Peyer's patch (tissue), 4 donors: Measurements from ENCODE around the gene PTCRA. TPM values are rescaled to one million over a fixed set of nuclear protein-coding genes. Genes with fewer than 3 reads are reported as not detected.
A peak's percentile ranks its signal among the peaks of the same experiment; 100 is the strongest.
"Not testable (repeated sequence)": the region's sequence is repeated elsewhere in the genome, so short reads cannot be mapped to it uniquely, and the experiment has no call there.

Experiments
- DNase-seq, 3 donors: peaks; one replicate each; pipeline ENCODE4 v3.0.0-alpha.2; 2017 to 2019
- H3K27ac ChIP-seq, 4 donors: fragments of 200-600 bp; sonication (generic); one replicate each; pipeline ENCODE4 v1.5.1; 2016 to 2019
- H3K27me3 ChIP-seq, 2 donors: fragments of 200-600 bp; sonication (generic); one replicate each; pipeline ENCODE4 v1.5.1; 2019
- H3K36me3 ChIP-seq, 3 donors: fragments of 200-600 bp; sonication (generic); one replicate each; pipeline ENCODE4 v1.5.1; 2016 to 2019
- H3K4me1 ChIP-seq, 4 donors: fragments of 200-600 bp; sonication (generic); one replicate each; pipeline ENCODE4 v1.5.1; 2016 to 2019
- H3K4me3 ChIP-seq, 4 donors: fragments of 200-600 bp; sonication (generic); 1 replicate in 3 of 4; 2 replicates in 1 of 4; pipeline ENCODE4 v1.5.1; 2016 to 2019; ENCODE audit warnings: mild to moderate bottlenecking in 1 of 4
- H3K9me3 ChIP-seq, 4 donors: fragments of 200-600 bp; sonication (generic); one replicate each; pipeline ENCODE4 v1.5.1; 2016 to 2019; ENCODE audit warnings: mild to moderate bottlenecking in 1 of 4
- POLR2A ChIP-seq, 2 donors: fragments of 450-650 bp; IDR thresholded peaks; one replicate each; pipeline ENCODE4 v1.5.1; 2017; ENCODE audit warnings: antibody characterized with exemption in 2 of 2, mild to moderate bottlenecking in 2 of 2, moderate library complexity in 2 of 2
- total RNA-seq, 4 donors: library from RNA; depleted of rRNA; stranded (reverse); fragments of >200 nt; gene quantifications; one replicate each; pipeline ENCODE4 v1.1.0, GENCODE V29; 2016
- TF ChIP-seq, protein P1 (sequence below), 6 experiments: fragments of 450-650 bp in 4 of 6; fragments of 200-600 bp in 2 of 6; sonication (generic) in 1 of 6; IDR thresholded peaks; one replicate each; pipeline ENCODE4 v1.5.1; 2017 to 2019; ENCODE audit warnings: antibody characterized with exemption in 6 of 6, mild to moderate bottlenecking in 3 of 6, moderate library complexity in 1 of 6

PTCRA gene
- total RNA-seq, 4 donors from 2014 or later = not detected

DNA sequence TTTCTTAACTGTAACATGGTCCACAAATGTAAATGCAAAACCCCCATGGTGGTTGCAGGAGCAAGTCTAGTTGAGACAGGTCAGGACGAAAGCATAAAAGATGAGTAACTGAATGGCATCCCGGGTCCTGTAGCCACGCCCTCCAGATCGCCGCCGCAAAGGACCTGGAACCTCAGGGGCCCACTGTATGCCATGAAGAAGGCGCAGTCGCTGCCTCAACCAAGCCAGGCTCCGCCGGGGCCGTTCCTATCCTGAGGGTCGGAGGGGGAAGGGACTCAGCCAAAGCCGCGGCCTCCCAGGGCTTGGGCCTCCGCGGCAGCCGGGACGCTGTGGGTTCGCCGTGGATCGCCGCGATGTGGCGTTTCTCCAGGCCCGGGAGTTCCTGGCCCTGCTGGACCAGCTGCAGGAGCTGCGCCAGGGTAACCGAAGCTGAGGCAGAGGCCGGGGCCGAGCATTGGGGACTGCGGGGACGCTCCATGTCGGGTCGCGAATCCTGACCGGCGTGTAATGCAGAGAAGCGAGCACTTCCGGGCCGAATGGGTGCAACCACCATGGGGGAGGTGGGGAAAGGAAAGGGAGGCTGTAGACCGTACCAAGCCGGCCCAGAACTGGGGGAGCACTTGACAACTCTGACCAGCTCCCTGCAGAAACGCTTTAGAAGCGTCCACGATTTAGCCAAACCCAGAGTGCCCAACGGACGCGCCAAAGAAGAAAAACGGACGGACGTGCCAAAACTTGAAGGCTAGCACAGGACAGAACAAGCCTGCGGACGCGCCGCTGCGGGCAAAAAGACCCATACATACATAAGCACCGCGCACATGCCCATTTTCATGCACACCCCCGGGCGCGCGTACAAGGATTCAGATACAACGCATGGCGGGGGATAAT lies 25.3 kb upstream of the PTCRA start:
- Histone ChIP-seq H3K4me3 (peak overlapping the region; percentile 67 to 99 (median 73)), H3K9me3 (no peaks in the 10 kb centered on the region), H3K27me3 (no peaks in the 10 kb centered on the region), H3K4me1 (peaks cover 0 to 14% (median 4%) of the 10 kb centered on the region in 4 donors), H3K36me3 (peaks cover 0 to 16% (median 4%) of the 10 kb centered on the region in 3 donors), H3K27ac (peak overlapping the region; percentile 82 to 96 (median 92))
- DNase-seq = peak; percentile 91 to 96 (median 93)
- TF ChIP-seq, protein P1, sequence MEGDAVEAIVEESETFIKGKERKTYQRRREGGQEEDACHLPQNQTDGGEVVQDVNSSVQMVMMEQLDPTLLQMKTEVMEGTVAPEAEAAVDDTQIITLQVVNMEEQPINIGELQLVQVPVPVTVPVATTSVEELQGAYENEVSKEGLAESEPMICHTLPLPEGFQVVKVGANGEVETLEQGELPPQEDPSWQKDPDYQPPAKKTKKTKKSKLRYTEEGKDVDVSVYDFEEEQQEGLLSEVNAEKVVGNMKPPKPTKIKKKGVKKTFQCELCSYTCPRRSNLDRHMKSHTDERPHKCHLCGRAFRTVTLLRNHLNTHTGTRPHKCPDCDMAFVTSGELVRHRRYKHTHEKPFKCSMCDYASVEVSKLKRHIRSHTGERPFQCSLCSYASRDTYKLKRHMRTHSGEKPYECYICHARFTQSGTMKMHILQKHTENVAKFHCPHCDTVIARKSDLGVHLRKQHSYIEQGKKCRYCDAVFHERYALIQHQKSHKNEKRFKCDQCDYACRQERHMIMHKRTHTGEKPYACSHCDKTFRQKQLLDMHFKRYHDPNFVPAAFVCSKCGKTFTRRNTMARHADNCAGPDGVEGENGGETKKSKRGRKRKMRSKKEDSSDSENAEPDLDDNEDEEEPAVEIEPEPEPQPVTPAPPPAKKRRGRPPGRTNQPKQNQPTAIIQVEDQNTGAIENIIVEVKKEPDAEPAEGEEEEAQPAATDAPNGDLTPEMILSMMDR (IDR thresholded peaks at IDR 0.05) = no peak
- TF ChIP-seq POLR2A (IDR thresholded peaks at IDR 0.05) = peak; percentile 74 to 75

DNA sequence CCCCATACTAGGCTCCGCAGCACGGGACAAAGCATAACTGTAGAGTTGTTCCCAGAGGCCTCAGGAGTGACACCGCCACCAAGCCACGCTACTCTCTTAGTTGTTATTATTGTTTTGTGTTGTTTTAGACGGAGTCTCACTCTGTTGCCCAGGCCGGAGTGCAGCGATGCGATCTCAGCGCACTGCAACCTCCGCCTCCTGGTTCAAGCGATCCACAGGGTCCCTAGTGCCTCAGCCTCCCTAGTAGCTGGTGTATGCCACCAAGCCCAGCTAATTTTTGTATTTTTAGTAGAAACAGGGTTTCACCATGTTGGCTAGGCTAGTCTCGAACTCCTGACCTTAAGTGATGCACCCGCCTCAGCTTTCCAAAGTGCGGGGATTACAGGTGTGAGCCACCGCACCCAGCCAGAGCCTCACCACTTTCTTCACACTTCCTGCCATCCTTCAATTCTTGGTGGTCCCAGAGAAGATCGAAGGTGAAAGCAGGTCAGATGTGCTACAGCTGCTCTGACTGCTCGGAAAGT lies 24.6 kb upstream of the PTCRA start:
- H3K4me3 ChIP-seq = peak overlapping the region; percentile 67 to 99 (median 73)
- peak overlapping the region; percentile 82 to 96 (median 92) for H3K27ac ChIP-seq
- TF ChIP-seq, protein P1 (IDR thresholded peaks at IDR 0.05) = no peak
- TF ChIP-seq POLR2A (IDR thresholded peaks at IDR 0.05) = no peak
- H3K9me3 ChIP-seq = no peaks in the 10 kb centered on the region
- H3K4me1 ChIP-seq = peaks cover 0 to 14% (median 4%) of the 10 kb centered on the region in 4 donors
- DNase-seq = no peak
- H3K36me3 ChIP-seq = peaks cover 0 to 9% (median 0%) of the 10 kb centered on the region in 3 donors
- no peaks in the 10 kb centered on the region for H3K27me3 ChIP-seq

DNA sequence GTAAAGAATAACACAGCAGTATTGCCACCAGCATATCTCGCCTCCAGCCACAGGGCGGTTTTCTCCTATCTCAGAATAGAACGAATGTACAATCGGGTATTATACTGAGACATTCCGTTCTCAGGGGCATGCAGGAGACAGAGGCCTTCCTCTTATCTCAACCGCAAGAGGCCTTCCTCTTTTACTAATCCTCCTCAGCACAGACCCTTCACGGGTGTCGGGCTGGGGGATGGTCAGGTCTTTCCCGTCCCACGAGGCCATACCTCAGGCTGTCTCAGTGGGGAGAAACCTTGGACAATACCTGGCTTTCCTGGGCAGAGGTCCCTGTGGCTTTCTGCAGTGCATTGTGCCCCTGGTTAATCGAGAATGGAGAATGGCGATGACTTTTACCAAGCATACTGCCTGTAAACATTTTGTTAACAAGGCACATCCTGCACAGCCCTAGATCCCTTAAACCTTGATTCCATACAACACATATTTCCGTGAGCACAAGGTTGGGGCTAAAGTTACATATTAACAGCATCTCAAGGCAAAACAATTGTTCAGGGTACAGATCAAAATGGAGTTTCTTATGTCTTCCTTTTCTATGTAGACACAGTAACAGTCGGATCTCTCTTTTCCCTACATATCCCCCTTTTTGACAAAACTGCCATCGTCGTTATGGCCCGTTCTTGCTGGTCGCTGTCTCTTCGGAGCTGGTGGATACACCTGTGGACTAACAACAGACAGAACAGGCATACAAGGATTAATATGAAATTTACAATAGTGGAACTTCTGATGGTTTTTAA lies 21.6 kb upstream of the PTCRA start:
- not testable (repeated sequence) for H3K36me3 ChIP-seq, H3K9me3 ChIP-seq, H3K4me3 ChIP-seq, H3K27me3 ChIP-seq
- peak overlapping the region in 1 of 4 donors; percentile 71 for H3K27ac ChIP-seq
- H3K4me1 ChIP-seq = peaks cover 0 to 14% (median 4%) of the 10 kb centered on the region in 4 donors
- peak in 2 of 3 donors; percentile 54 to 62 for DNase-seq

DNA sequence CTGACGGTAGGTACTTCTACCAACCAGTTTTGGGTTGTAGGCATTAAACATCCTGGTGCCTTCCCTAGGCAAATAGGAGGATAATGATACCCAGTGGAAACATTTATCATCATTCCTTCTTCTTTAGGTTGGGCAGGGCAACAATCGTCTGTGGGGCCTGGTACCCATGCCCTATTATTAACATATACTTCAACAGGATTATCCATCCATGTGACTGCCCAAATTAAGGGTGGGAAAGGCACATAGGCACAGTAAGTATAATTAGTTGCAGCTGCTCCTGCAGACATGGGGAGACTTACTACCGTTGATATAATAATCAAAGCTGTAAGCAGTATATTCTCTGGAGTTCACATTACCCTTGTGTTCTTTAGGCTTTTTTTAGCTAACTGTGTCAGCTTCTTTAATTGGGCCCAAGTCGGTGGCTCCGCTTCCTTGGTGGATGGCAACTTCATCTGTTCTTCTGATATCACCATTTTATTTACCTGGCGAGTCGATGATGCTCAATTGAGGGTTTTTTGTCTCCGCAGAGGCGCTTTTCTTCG lies 19.6 kb upstream of the PTCRA start:
- Histone ChIP-seq H3K4me3 (no peak overlapping the region), H3K27me3 (no peaks in the 10 kb centered on the region), H3K9me3 (no peaks in the 10 kb centered on the region), H3K36me3 (no peaks in the 10 kb centered on the region), H3K27ac (no peak overlapping the region), H3K4me1 (peaks cover 0 to 6% (median 3%) of the 10 kb centered on the region in 4 donors)
- TF ChIP-seq POLR2A (IDR thresholded peaks at IDR 0.05) = no peak
- TF ChIP-seq, protein P1 (IDR thresholded peaks at IDR 0.05) = no peak
- no peak for DNase-seq

DNA sequence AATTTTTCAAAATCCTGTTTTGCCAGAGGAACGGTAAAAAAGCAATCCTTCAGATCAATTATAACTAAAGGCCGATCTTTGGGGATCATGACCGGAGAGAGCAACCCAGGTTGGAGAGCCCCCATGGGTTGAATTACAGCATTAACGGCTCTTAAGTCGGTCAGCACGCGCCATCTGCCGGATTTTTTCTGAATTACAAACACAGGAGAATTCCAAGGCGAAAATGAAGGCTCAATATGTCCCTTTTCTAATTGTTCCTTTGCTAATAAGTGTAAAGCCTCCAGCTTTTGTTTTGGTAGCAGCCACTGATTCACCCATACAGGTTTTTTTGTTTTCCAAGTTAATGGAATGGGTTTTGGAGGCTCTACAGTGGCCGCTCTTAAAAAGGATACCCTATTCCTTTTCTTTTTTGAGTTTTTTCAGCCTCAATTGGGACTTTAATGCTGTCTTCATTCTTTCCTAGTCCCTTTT lies 16.9 kb upstream of the PTCRA start:
- TF ChIP-seq POLR2A (IDR thresholded peaks at IDR 0.05) = no peak
- TF ChIP-seq, protein P1 (IDR thresholded peaks at IDR 0.05) = peak; percentile 71 to 86 (median 80)
- H3K9me3 ChIP-seq = no peaks in the 10 kb centered on the region
- peak in 2 of 3 donors; percentile 79 to 89 for DNase-seq
- H3K36me3 ChIP-seq = no peaks in the 10 kb centered on the region
- H3K27me3 ChIP-seq = no peaks in the 10 kb centered on the region
- no peak overlapping the region for H3K4me3 ChIP-seq
- H3K27ac ChIP-seq = no peak overlapping the region
- H3K4me1 ChIP-seq = peaks cover 0 to 7% (median 0%) of the 10 kb centered on the region in 4 donors
